HL-60 (cell line): ENCODE data around the gene WDR91.
"Not testable (repeated sequence)": the region's sequence is repeated elsewhere in the genome, so short reads cannot be mapped to it uniquely, and the experiment has no call there.

Experiments
- DNase-seq, 2 experiments: peaks; one replicate each; pipeline ENCODE4 v3.0.0-alpha.2; 2010 to 2020; ENCODE audit warnings: low read depth in 1 of 2, low spot score in 1 of 2
- H3K27ac ChIP-seq: fragments of 250-450 bp; sonication (Bioruptor Pico); replicated peaks from 2 replicates; pipeline ENCODE4 v1.5.1; 2020; ENCODE audit warnings: mild to moderate bottlenecking, moderate library complexity
- H3K27me3 ChIP-seq: fragments of 250-450 bp; sonication (Bioruptor Pico); 2 replicates; pipeline ENCODE4 v1.5.1; 2021; ENCODE audit warnings: mild to moderate bottlenecking, moderate library complexity; ENCODE audit not compliant: insufficient read depth, poor library complexity, severe bottlenecking
- H3K4me3 ChIP-seq: replicated peaks from 2 replicates; pipeline ENCODE4 v1.5.1; 2011; ENCODE audit warnings: mild to moderate bottlenecking, control low read depth, low read length; ENCODE audit not compliant: insufficient read depth
- CTCF ChIP-seq: IDR thresholded peaks from one replicate; pipeline ENCODE4 v1.5.1; 2011; ENCODE audit warnings: low read length, control low read depth, inconsistent platforms; ENCODE audit not compliant: insufficient read depth
- GABPA ChIP-seq: IDR thresholded peaks from 2 replicates; pipeline ENCODE4 v1.6.1; 2012; ENCODE audit warnings: low read depth
- POLR2AphosphoS5 ChIP-seq: IDR thresholded peaks from 2 replicates; pipeline ENCODE4 v1.6.1; 2012; ENCODE audit warnings: low read depth
- SPI1 ChIP-seq: IDR thresholded peaks from 2 replicates; pipeline ENCODE4 v1.6.1; 2012; ENCODE audit warnings: low read depth, mild to moderate bottlenecking, borderline replicate concordance
- TF ChIP-seq, protein P1 (sequence below): IDR thresholded peaks from 2 replicates; pipeline ENCODE4 v1.6.1; 2012; ENCODE audit warnings: low read depth; ENCODE audit not compliant: insufficient replicate concordance

The WDR91 gene

GRCh38 chr7:135177028-135177696, 34.2 kb downstream of the WDR91 start:
- no peak for DNase-seq
- TF ChIP-seq SPI1: no peak
- TF ChIP-seq GABPA: no peak
- TF ChIP-seq, protein P1, sequence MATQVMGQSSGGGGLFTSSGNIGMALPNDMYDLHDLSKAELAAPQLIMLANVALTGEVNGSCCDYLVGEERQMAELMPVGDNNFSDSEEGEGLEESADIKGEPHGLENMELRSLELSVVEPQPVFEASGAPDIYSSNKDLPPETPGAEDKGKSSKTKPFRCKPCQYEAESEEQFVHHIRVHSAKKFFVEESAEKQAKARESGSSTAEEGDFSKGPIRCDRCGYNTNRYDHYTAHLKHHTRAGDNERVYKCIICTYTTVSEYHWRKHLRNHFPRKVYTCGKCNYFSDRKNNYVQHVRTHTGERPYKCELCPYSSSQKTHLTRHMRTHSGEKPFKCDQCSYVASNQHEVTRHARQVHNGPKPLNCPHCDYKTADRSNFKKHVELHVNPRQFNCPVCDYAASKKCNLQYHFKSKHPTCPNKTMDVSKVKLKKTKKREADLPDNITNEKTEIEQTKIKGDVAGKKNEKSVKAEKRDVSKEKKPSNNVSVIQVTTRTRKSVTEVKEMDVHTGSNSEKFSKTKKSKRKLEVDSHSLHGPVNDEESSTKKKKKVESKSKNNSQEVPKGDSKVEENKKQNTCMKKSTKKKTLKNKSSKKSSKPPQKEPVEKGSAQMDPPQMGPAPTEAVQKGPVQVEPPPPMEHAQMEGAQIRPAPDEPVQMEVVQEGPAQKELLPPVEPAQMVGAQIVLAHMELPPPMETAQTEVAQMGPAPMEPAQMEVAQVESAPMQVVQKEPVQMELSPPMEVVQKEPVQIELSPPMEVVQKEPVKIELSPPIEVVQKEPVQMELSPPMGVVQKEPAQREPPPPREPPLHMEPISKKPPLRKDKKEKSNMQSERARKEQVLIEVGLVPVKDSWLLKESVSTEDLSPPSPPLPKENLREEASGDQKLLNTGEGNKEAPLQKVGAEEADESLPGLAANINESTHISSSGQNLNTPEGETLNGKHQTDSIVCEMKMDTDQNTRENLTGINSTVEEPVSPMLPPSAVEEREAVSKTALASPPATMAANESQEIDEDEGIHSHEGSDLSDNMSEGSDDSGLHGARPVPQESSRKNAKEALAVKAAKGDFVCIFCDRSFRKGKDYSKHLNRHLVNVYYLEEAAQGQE: no peak
- TF ChIP-seq CTCF: no peak
- no peak for TF ChIP-seq POLR2AphosphoS5
- Histone ChIP-seq H3K27me3 (no peaks in the 10 kb centered on the region), H3K4me3 (no peak overlapping the region), H3K27ac (no peak overlapping the region)

DNA sequence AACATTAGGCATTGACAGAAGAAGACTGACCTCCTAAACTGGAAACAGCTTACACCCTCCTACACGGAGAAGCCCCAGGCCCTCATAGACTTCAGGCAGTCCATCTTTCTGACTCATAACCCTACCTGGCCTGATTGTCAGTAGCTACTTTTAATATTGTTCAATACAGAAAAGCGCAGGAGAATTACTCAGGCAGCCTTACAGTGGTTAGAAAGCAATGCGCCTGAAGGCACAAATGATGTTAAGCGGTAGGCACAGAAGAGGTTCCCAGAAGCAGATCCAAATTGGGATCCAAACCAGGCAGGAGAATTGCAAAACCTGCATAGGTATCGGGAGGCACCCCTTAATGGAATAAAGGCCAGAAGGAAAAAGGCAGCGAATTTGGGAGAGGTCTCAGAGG, 35.4 kb downstream of the WDR91 start:
- no peak overlapping the region for H3K27ac ChIP-seq
- H3K27me3 ChIP-seq: no peaks in the 10 kb centered on the region
- no peak overlapping the region for H3K4me3 ChIP-seq
- DNase-seq: no peak
- TF ChIP-seq CTCF (no peak), POLR2AphosphoS5 (no peak), SPI1 (no peak), GABPA (no peak)
- TF ChIP-seq, protein P1: no peak

DNA sequence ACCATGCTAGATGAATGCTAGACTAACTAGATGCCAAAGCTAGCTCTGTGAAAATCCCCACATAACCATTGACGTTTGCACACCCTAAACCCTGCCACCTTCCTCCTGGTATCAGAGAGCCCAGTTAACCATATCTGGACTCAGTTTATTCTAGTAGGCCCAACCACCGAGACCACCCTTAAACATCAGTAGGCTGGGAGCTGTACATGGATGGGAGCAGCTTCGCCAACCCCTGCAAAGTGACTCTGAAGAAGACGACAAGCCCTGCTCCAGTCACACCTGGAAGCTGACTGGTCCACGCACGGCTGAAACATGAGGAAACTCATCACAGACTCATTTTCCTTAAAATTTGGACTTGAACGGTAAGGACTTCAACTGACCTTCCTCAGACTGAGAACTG, 36.4 kb downstream of the WDR91 start:
- H3K4me3 ChIP-seq: no peak overlapping the region
- DNase-seq: no peak
- no peaks in the 10 kb centered on the region for H3K27me3 ChIP-seq
- no peak overlapping the region for H3K27ac ChIP-seq
- TF ChIP-seq GABPA (no peak), SPI1 (no peak), CTCF (no peak), POLR2AphosphoS5 (no peak)
- TF ChIP-seq, protein P1: no peak

DNA sequence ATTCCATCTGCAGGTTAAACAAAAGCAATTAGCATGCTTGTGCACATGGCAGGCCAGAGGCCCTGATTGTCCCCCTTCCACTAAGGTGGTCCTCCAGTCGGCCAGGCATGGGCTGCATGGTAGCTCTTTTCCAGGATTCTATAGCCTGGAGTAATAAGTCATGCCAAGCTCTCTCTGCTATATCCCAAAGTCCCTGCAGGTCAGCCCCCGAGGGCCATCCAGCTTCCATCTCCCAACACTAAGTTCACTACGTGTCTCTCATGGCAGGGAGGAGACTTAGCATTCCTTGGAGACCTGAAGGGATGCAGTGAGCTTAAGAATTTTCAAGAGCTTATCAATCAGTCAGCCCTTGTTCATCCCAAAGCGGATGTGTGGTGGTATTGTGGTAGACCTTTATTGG, 37.4 kb downstream of the WDR91 start:
- not testable (repeated sequence) for H3K27ac ChIP-seq, DNase-seq, H3K4me3 ChIP-seq, H3K27me3 ChIP-seq

- not testable (repeated sequence) for H3K27me3 ChIP-seq, H3K27ac ChIP-seq, H3K4me3 ChIP-seq, DNase-seq
Observed at GRCh38 chr7:135171581-135172291, 39.6 kb downstream of the WDR91 start.
